Keratinocyte (primary cell): ENCODE measurements around the gene IGFN1. TPM values are rescaled to one million over a fixed set of nuclear protein-coding genes. Genes with fewer than 3 reads are reported as not detected.

Experiments
- DNase-seq: peaks from one replicate; pipeline ENCODE4 v3.0.0-alpha.2; 2011; ENCODE audit warnings: low read depth, missing footprints, low spot score
- FAIRE-seq: peaks from 2 replicates; lab custom pipeline; 2011; peaks lifted over from hg19 to GRCh38; lab: Jason Lieb, UNC
- H2AFZ ChIP-seq: 2 replicates; pipeline ENCODE4 v1.6.0; 2012; ENCODE audit warnings: low read length, control low read depth, inconsistent platforms; ENCODE audit not compliant: control insufficient read depth
- H3K27ac ChIP-seq: 2 replicates; pipeline ENCODE4 v1.5.1; 2011; ENCODE audit warnings: low read length; ENCODE audit not compliant: control insufficient read depth, insufficient read depth
- H3K27me3 ChIP-seq: 3 replicates; pipeline ENCODE4 v1.6.0; 2011; ENCODE audit warnings: low read length; ENCODE audit not compliant: control insufficient read depth, insufficient read depth; ENCODE audit errors: extremely low read depth
- H3K36me3 ChIP-seq, 2 experiments: 2 replicates in 1 of 2; 3 replicates in 1 of 2; pipeline ENCODE4 v1.5.1; 2011; ENCODE audit warnings: low read length in 2 of 2, mild to moderate bottlenecking in 1 of 2; ENCODE audit not compliant: control insufficient read depth in 2 of 2, insufficient read depth in 2 of 2; ENCODE audit errors: extremely low read depth in 1 of 2
- H3K4me1 ChIP-seq: 3 replicates; pipeline ENCODE4 v1.5.1; 2011; ENCODE audit warnings: low read length; ENCODE audit not compliant: control insufficient read depth, insufficient read depth; ENCODE audit errors: extremely low read depth
- H3K4me2 ChIP-seq: 3 replicates; pipeline ENCODE4 v1.6.0; 2011; ENCODE audit warnings: low read depth, low read length; ENCODE audit not compliant: control insufficient read depth, insufficient read depth; ENCODE audit errors: extremely low read depth
- H3K4me3 ChIP-seq, 3 experiments: fragments of 200-600 bp in 1 of 3; sonication (generic) in 1 of 3; 2 replicates in 2 of 3; 3 replicates in 1 of 3; pipeline ENCODE4 v1.5.1; 2011 to 2016; ENCODE audit warnings: low read length in 3 of 3, mild to moderate bottlenecking in 3 of 3, control low read depth in 2 of 3, inconsistent platforms in 1 of 3, low read depth in 1 of 3, mixed read lengths in 1 of 3, mixed run types in 1 of 3, moderate library complexity in 1 of 3; ENCODE audit not compliant: control insufficient read depth in 2 of 3, insufficient read depth in 2 of 3; ENCODE audit errors: extremely low read depth in 1 of 3
- H3K79me2 ChIP-seq: 2 replicates; pipeline ENCODE4 v1.6.0; 2012; ENCODE audit warnings: low read length; ENCODE audit not compliant: control insufficient read depth, insufficient read depth
- H3K9ac ChIP-seq: 3 replicates; pipeline ENCODE4 v1.6.0; 2011; ENCODE audit warnings: low read length; ENCODE audit not compliant: control insufficient read depth, insufficient read depth; ENCODE audit errors: extremely low read depth
- H3K9me1 ChIP-seq: 3 replicates; pipeline ENCODE4 v1.6.0; 2011; ENCODE audit warnings: low read length; ENCODE audit not compliant: control insufficient read depth, insufficient read depth; ENCODE audit errors: extremely low read depth
- H3K9me3 ChIP-seq: 2 replicates; pipeline ENCODE4 v1.5.1; 2012; ENCODE audit warnings: low read depth, low read length; ENCODE audit not compliant: control insufficient read depth
- H4K20me1 ChIP-seq: 3 replicates; pipeline ENCODE4 v1.6.0; 2011; ENCODE audit warnings: low read length; ENCODE audit not compliant: control insufficient read depth, insufficient read depth; ENCODE audit errors: extremely low read depth
- CTCF ChIP-seq, 3 experiments: IDR thresholded peaks in 1 of 3; conservative IDR thresholded peaks in 1 of 3; optimal IDR thresholded peaks in 1 of 3; 2 replicates in 2 of 3; 3 replicates in 1 of 3; pipeline versions ENCODE3 to v1.5.1; 2011; ENCODE audit warnings: low read length in 3 of 3, mild to moderate bottlenecking in 3 of 3, moderate library complexity in 2 of 3, control low read depth in 1 of 3, inconsistent platforms in 1 of 3; ENCODE audit not compliant: insufficient read depth in 2 of 3; ENCODE audit errors: extremely low read depth in 1 of 3
- EZH2 ChIP-seq: IDR thresholded peaks from one replicate; pipeline ENCODE4 v1.6.1; 2012; ENCODE audit warnings: inconsistent platforms, mild to moderate bottlenecking, low read length, moderate library complexity
- dilution Hi-C: fragments of 300-500 bp; cut with MboI; formaldehyde crosslinking; loops from one replicate; pipeline ENCODE4 v1.7.0; 2020; ENCODE audit warnings: low sequenced_read_pairs; ENCODE audit not compliant: extremely low pct_ligation_motif_present
- polyA plus RNA-seq, 5 experiments: library from polyadenylated mRNA; depleted of rRNA in 3 of 5; stranded (reverse) in 3 of 5; stranded (forward) in 1 of 5; unstranded in 1 of 5; fragments of >200 nt; gene quantifications; 1 replicate in 1 of 5; 2 replicates in 3 of 5; 3 replicates in 1 of 5; pipeline versions ENCODE4 v1.2.1 to v1.2.3, GENCODE V29; 2011 to 2012; ENCODE audit warnings: missing spikeins in 2 of 5, low read depth in 1 of 5, low replicate concordance in 1 of 5

Gene IGFN1
- polyA plus RNA-seq, 1 donor (not counting 4 experiments of a cell fraction or from before 2014, with no cell fraction given) = not detected

DNA sequence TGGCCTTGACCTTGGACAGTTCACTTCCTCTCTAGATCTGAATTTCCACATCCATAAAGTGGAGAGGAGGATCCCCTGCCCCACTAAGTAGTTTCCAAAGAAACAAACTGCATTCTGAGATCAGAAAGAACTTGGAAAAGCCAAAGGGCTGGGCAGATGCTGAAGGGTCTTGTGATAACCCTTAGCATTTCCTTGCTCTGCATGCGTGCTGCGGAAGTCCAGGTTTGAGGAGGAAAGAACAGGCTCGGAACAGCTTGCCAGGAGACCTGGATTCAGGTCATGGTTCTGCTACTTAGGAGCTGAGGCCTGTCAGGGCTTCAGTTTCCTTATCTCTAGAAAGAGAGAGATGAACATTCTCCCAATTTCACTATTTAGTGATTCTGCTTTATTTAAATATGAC lies 27.2 kb downstream of the IGFN1 start:
- dilution Hi-C loops = no loop called here
- no peaks in the 10 kb centered on the region for H3K36me3 ChIP-seq
- H3K79me2 ChIP-seq = no peaks in the 10 kb centered on the region
- H3K9me1 ChIP-seq = no peaks in the 10 kb centered on the region
- H3K27ac ChIP-seq = no peak overlapping the region
- no peak overlapping the region for H2AFZ ChIP-seq
- DNase-seq (no peak), FAIRE-seq (no peak)
- no peaks in the 10 kb centered on the region for H3K4me1 ChIP-seq
- H3K4me3 ChIP-seq = no peak overlapping the region
- no peaks in the 10 kb centered on the region for H4K20me1 ChIP-seq
- TF ChIP-seq CTCF (optimal IDR thresholded peaks at IDR 0.05 in 1 of 3, IDR thresholded peaks at IDR 0.05 in 1 of 3, conservative IDR thresholded peaks at IDR 0.05 in 1 of 3; ENCODE audit: extremely low read depth in 1 of 3, insufficient read depth in 2 of 3, low read length in 3 of 3) = no peak
- no peak overlapping the region for H3K4me2 ChIP-seq
- peaks cover 16% of the 10 kb centered on the region for H3K27me3 ChIP-seq
- no peak overlapping the region for H3K9ac ChIP-seq
- H3K9me3 ChIP-seq = no peaks in the 10 kb centered on the region

GRCh38 chr1:201218409-201218808 lies 27.8 kb downstream of the IGFN1 start:
- Histone ChIP-seq H3K79me2 (no peaks in the 10 kb centered on the region), H3K27ac (no peak overlapping the region), H2AFZ (no peak overlapping the region), H3K9ac (no peak overlapping the region), H3K9me3 (no peaks in the 10 kb centered on the region), H3K27me3 (peaks cover 12% of the 10 kb centered on the region), H3K4me3 (no peak overlapping the region), H4K20me1 (no peaks in the 10 kb centered on the region), H3K9me1 (no peaks in the 10 kb centered on the region), H3K36me3 (no peaks in the 10 kb centered on the region), H3K4me2 (no peak overlapping the region), H3K4me1 (no peaks in the 10 kb centered on the region)
- dilution Hi-C loops = no loop called here
- TF ChIP-seq CTCF (optimal IDR thresholded peaks at IDR 0.05 in 1 of 3, IDR thresholded peaks at IDR 0.05 in 1 of 3, conservative IDR thresholded peaks at IDR 0.05 in 1 of 3; ENCODE audit: extremely low read depth in 1 of 3, insufficient read depth in 2 of 3, low read length in 3 of 3) = no peak
- no peak for TF ChIP-seq EZH2
- FAIRE-seq (no peak), DNase-seq (no peak)
